ENCODE results near the gene CCDC43.

GRCh38 chr17:44688675-44689476, 700 bp downstream of the CCDC43 start:
- TF ChIP-seq HMGXB4 (CRISPR knock-in tag; IDR thresholded peaks at IDR 0.05; ENCODE audit: borderline replicate concordance in 1 of 2, low read depth in 1 of 2) (no peak), HDAC2 (CRISPR knock-in tag; IDR thresholded peaks at IDR 0.05) (no peak), PAWR (CRISPR knock-in tag; IDR thresholded peaks at IDR 0.05; ENCODE audit: borderline replicate concordance) (no peak)
